ENCODE data around the gene ARHGEF9.
"Not testable (repeated sequence)": the region's sequence is repeated elsewhere in the genome, so short reads cannot be mapped to it uniquely, and the experiment has no call there.

Gene ARHGEF9

DNA sequence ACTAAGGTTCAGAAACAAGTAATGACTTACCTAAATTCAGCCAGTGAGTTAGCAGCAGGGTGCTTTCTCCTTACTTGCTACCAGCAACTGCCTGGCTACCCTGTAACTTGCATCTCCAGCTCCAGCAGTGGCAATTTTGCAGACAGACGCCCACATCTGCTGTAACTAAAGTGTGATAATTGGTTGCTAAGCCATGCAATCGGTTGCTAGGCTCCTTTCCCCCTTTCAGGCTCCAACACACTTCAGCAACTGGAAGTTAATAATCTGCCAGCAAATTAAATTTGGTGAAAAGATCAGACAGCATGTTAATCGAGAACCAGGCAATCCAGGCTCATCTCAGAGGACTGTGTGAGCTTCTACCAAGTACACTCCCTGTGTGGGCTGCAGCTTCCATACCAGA, 24.2 kb upstream of the ARHGEF9 start:
- no peak for ATAC-seq
- TF ChIP-seq ZFP30 (CRISPR knock-in tag; IDR thresholded peaks at IDR 0.05) (no peak), BACH2 (CRISPR knock-in tag; IDR thresholded peaks at IDR 0.05; ENCODE audit: borderline replicate concordance) (no peak), ZC3H10 (CRISPR knock-in tag; IDR thresholded peaks at IDR 0.05) (no peak), ESRRG (CRISPR knock-in tag; IDR thresholded peaks at IDR 0.05) (no peak), ZNF70 (CRISPR knock-in tag; IDR thresholded peaks at IDR 0.05) (no peak), GLIS3 (CRISPR knock-in tag; IDR thresholded peaks at IDR 0.05) (no peak), ARNTL (CRISPR knock-in tag; IDR thresholded peaks at IDR 0.05; ENCODE audit: borderline replicate concordance, low read depth) (no peak), ZFP3 (CRISPR knock-in tag; IDR thresholded peaks at IDR 0.05) (no peak), ISL1 (CRISPR knock-in tag; IDR thresholded peaks at IDR 0.05) (no peak), CSDC2 (CRISPR knock-in tag; IDR thresholded peaks at IDR 0.05) (no peak)
- TF ChIP-seq, protein P1, sequence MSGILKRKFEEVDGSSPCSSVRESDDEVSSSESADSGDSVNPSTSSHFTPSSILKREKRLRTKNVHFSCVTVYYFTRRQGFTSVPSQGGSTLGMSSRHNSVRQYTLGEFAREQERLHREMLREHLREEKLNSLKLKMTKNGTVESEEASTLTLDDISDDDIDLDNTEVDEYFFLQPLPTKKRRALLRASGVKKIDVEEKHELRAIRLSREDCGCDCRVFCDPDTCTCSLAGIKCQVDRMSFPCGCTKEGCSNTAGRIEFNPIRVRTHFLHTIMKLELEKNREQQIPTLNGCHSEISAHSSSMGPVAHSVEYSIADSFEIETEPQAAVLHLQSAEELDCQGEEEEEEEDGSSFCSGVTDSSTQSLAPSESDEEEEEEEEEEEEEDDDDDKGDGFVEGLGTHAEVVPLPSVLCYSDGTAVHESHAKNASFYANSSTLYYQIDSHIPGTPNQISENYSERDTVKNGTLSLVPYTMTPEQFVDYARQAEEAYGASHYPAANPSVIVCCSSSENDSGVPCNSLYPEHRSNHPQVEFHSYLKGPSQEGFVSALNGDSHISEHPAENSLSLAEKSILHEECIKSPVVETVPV (CRISPR knock-in tag; IDR thresholded peaks at IDR 0.05), result no peak
- TF ChIP-seq, protein P2, sequence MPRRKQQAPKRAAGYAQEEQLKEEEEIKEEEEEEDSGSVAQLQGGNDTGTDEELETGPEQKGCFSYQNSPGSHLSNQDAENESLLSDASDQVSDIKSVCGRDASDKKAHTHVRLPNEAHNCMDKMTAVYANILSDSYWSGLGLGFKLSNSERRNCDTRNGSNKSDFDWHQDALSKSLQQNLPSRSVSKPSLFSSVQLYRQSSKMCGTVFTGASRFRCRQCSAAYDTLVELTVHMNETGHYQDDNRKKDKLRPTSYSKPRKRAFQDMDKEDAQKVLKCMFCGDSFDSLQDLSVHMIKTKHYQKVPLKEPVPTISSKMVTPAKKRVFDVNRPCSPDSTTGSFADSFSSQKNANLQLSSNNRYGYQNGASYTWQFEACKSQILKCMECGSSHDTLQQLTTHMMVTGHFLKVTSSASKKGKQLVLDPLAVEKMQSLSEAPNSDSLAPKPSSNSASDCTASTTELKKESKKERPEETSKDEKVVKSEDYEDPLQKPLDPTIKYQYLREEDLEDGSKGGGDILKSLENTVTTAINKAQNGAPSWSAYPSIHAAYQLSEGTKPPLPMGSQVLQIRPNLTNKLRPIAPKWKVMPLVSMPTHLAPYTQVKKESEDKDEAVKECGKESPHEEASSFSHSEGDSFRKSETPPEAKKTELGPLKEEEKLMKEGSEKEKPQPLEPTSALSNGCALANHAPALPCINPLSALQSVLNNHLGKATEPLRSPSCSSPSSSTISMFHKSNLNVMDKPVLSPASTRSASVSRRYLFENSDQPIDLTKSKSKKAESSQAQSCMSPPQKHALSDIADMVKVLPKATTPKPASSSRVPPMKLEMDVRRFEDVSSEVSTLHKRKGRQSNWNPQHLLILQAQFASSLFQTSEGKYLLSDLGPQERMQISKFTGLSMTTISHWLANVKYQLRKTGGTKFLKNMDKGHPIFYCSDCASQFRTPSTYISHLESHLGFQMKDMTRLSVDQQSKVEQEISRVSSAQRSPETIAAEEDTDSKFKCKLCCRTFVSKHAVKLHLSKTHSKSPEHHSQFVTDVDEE (CRISPR knock-in tag; IDR thresholded peaks at IDR 0.05), result no peak

DNA sequence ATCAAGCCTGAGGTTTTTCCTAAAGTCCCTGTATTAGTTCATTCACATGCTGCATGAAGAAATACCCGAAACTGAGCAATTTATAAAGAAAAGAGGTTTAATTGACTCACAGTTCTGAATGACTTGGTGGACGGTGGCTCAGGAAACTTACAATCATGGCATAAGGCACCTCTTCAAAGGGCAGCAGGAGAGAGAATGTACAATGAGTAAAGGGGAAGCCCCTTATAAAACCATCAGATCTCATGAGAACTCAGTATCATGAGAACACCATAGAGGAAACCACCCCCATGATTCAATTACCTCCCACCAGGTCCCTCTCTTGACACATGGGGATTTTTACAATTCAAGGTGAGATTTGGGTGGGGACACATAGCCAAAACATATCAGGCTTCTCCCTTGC, 10.4 kb upstream of the ARHGEF9 start:
- ATAC-seq, result not testable (repeated sequence)

DNA sequence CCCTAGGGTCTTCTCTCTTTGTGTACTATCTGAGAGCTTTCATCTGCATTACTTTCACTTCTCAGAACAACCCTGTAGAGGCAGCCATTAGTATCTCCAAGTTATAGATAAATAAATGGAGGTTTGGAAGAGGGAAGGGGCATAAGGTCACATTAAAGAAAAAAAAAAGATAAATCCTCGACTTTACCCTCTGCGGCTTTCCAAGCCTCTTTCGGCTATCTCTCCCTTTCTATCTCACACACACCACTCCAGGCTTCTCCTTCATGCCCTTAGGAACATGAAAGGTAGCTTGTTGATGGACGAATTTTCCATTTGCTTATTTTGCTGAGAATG, 660 bp upstream of the ARHGEF9 start:
- TF ChIP-seq ZNF70 (CRISPR knock-in tag; IDR thresholded peaks at IDR 0.05) (no peak), CSDC2 (CRISPR knock-in tag; IDR thresholded peaks at IDR 0.05) (no peak), ARNTL (CRISPR knock-in tag; IDR thresholded peaks at IDR 0.05; ENCODE audit: borderline replicate concordance, low read depth) (no peak), ESRRG (CRISPR knock-in tag; IDR thresholded peaks at IDR 0.05) (no peak), SNAI2 (CRISPR knock-in tag; IDR thresholded peaks at IDR 0.05) (no peak), GLIS3 (CRISPR knock-in tag; IDR thresholded peaks at IDR 0.05) (no peak), ISL1 (CRISPR knock-in tag; IDR thresholded peaks at IDR 0.05) (no peak), BACH2 (CRISPR knock-in tag; IDR thresholded peaks at IDR 0.05; ENCODE audit: borderline replicate concordance) (no peak), OSR1 (CRISPR knock-in tag; IDR thresholded peaks at IDR 0.05) (no peak), ZC3H10 (CRISPR knock-in tag; IDR thresholded peaks at IDR 0.05) (no peak), ZFP3 (CRISPR knock-in tag; IDR thresholded peaks at IDR 0.05) (no peak)
- TF ChIP-seq, protein P2 (CRISPR knock-in tag; IDR thresholded peaks at IDR 0.05), result no peak
- TF ChIP-seq, protein P3, sequence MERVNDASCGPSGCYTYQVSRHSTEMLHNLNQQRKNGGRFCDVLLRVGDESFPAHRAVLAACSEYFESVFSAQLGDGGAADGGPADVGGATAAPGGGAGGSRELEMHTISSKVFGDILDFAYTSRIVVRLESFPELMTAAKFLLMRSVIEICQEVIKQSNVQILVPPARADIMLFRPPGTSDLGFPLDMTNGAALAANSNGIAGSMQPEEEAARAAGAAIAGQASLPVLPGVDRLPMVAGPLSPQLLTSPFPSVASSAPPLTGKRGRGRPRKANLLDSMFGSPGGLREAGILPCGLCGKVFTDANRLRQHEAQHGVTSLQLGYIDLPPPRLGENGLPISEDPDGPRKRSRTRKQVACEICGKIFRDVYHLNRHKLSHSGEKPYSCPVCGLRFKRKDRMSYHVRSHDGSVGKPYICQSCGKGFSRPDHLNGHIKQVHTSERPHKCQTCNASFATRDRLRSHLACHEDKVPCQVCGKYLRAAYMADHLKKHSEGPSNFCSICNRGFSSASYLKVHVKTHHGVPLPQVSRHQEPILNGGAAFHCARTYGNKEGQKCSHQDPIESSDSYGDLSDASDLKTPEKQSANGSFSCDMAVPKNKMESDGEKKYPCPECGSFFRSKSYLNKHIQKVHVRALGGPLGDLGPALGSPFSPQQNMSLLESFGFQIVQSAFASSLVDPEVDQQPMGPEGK (CRISPR knock-in tag; IDR thresholded peaks at IDR 0.05; ENCODE audit: borderline replicate concordance), result no peak
- ATAC-seq, result no peak

DNA sequence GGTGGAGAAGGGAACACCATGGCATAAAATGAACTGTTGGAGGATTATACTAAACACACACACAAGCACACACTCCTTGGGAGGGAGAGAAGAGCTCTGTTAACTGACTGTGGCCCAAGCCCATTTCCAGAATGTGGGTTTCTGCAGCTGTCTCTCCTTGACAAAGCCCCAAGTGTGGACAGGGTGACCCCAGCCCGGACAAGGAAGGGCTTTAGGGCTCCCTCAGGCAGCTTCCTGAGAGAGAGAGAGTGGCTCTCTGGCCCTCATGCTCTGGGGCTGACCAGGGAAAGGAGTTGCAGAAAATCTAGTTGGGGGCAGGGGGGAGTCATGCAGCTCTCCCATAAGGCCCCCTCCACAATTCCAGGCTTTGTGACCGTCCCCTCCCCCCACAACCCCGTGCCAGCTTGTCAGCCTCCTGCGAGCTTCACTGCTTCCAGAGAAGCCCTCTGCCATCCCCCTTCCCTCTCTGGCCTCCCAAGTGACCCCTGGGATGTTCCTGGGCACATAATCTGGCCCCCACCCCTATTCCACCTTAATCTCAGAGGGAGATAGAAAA, 590 bp downstream of the ARHGEF9 start:
- no peak for TF ChIP-seq SNAI2 (CRISPR knock-in tag; IDR thresholded peaks at IDR 0.05)
- TF ChIP-seq ISL1 (CRISPR knock-in tag; IDR thresholded peaks at IDR 0.05), result no peak
- no peak for TF ChIP-seq TOX (CRISPR knock-in tag; IDR thresholded peaks at IDR 0.05; ENCODE audit: borderline replicate concordance)
- TF ChIP-seq, protein P3 (CRISPR knock-in tag; IDR thresholded peaks at IDR 0.05; ENCODE audit: borderline replicate concordance), result no peak
- no peak for TF ChIP-seq ESRRG (CRISPR knock-in tag; IDR thresholded peaks at IDR 0.05)
- TF ChIP-seq, protein P1 (CRISPR knock-in tag; IDR thresholded peaks at IDR 0.05), result no peak
- no peak for TF ChIP-seq ZFP3 (CRISPR knock-in tag; IDR thresholded peaks at IDR 0.05)
- no peak for TF ChIP-seq ZNF8 (CRISPR knock-in tag; IDR thresholded peaks at IDR 0.05)
- TF ChIP-seq ZC3H10 (CRISPR knock-in tag; IDR thresholded peaks at IDR 0.05), result no peak
- TF ChIP-seq, protein P4, sequence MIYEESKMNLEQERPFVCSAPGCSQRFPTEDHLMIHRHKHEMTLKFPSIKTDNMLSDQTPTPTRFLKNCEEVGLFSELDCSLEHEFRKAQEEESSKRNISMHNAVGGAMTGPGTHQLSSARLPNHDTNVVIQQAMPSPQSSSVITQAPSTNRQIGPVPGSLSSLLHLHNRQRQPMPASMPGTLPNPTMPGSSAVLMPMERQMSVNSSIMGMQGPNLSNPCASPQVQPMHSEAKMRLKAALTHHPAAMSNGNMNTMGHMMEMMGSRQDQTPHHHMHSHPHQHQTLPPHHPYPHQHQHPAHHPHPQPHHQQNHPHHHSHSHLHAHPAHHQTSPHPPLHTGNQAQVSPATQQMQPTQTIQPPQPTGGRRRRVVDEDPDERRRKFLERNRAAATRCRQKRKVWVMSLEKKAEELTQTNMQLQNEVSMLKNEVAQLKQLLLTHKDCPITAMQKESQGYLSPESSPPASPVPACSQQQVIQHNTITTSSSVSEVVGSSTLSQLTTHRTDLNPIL (CRISPR knock-in tag; IDR thresholded peaks at IDR 0.05; ENCODE audit: low read depth), result no peak
- TF ChIP-seq PPARA (CRISPR knock-in tag; IDR thresholded peaks at IDR 0.05; ENCODE audit: borderline replicate concordance), result no peak
- TF ChIP-seq CSDC2 (CRISPR knock-in tag; IDR thresholded peaks at IDR 0.05), result no peak
- ATAC-seq, result peak; percentile 29; the same call in 2 of the 3 replicates

All from SK-N-SH treated with all-trans-retinoic acid at 6 μM for 48 hours (cell line).